ENCODE measurements around the gene A2M. TPM values are rescaled to one million over a fixed set of nuclear protein-coding genes. Genes with fewer than 3 reads are reported as not detected.

The A2M gene
- total and polyA plus RNA-seq, 2 of the 13 experiments (the other 11 are each of a cell fraction or from before 2014, with no cell fraction given) = 2,807 to 6,551 TPM

- POLR2A ChIA-PET = interaction anchor here (0.7 to 4.3 kb wide), 17 partner anchors 8 to 404 kb away, joined by 3 to 56 read pairs (median 4); partner anchors contain the start of genes A2M and M6PR
- H3K27ac ChIP-seq (ENCODE audit: extremely low read length, insufficient read depth, low read length) = peak overlapping the region; percentile 95
- peak overlapping the region; percentile 84 to 90 (median 89) for H3K4me3 ChIP-seq (replicated peaks in 1 of 3; ENCODE audit: insufficient read depth in 1 of 3, low read depth in 2 of 3, low read length in 3 of 3)
- peaks cover 4 to 28% of the 10 kb centered on the region in 2 experiments for H3K36me3 ChIP-seq (replicated peaks in 1 of 2; ENCODE audit: control insufficient read depth in 1 of 2, insufficient read depth in 2 of 2, low read length in 2 of 2)
- in situ Hi-C loops (cut with HindIII; ENCODE audit: extremely low pct_ligation_motif_present, low pct_unique_long_range_greater_than_20kb) = no loop called here
- peaks cover 47% of the 10 kb centered on the region for H3K4me1 ChIP-seq (ENCODE audit: insufficient read depth, low read length)
- intact Hi-C loops (cut with micrococcal nuclease; ENCODE audit: unreplicated experiment) = no loop called here
- ATAC-seq = peak; percentile 72
- no peak overlapping the region for H2AFZ ChIP-seq (ENCODE audit: low read length)
- H3K9ac ChIP-seq (ENCODE audit: insufficient read depth, low read depth, low read length) = peak overlapping the region; percentile 88
- H4K20me1 ChIP-seq (ENCODE audit: insufficient read depth, low read length) = peaks cover 7% of the 10 kb centered on the region; the same call in 1 of the 2 replicates
- DNase-seq (ENCODE audit: low spot score) = peak; percentile 77
- BruUV-seq (replicated peaks) = no TSS peak
- no peaks in the 10 kb centered on the region for H3K79me2 ChIP-seq (ENCODE audit: insufficient read depth, low read length)
- H3K27me3 ChIP-seq (ENCODE audit: control insufficient read depth in 1 of 2, insufficient read depth in 2 of 2, low read length in 2 of 2) = no peaks in the 10 kb centered on the region; a peak in 1 of 5 replicates
- WGBS (ENCODE audit: low lambda C conversion rate) = 0% methylated on average over 1 of the region's 45 CpGs
- no peaks in the 10 kb centered on the region for H3K9me3 ChIP-seq (ENCODE audit: low read length)
- CTCF ChIA-PET (ENCODE audit: low intra/inter-chr PET ratio, low total read pairs) = no interaction called here
- no peak for FAIRE-seq
- peak overlapping the region; percentile 89 for H3K4me2 ChIP-seq (ENCODE audit: low read depth, low read length)
- no peak for TF ChIP-seq ZFP37 (CRISPR knock-in tag; IDR thresholded peaks at IDR 0.05; ENCODE audit: borderline replicate concordance)
- TF ChIP-seq, protein P1, sequence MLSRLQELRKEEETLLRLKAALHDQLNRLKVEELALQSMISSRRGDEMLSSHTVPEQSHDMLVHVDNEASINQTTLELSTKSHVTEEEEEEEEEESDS (CRISPR knock-in tag; IDR thresholded peaks at IDR 0.05; ENCODE audit: borderline replicate concordance) = no peak
- TF ChIP-seq ZNF546 (CRISPR knock-in tag; conservative IDR thresholded peaks at IDR 0.05) = no peak
- TF ChIP-seq SUZ12 (IDR thresholded peaks at IDR 0.05; ENCODE audit: low read depth, low read length) = no peak
- no peak for TF ChIP-seq ZSCAN20 (CRISPR knock-in tag; IDR thresholded peaks at IDR 0.05; ENCODE audit: borderline replicate concordance)
- TF ChIP-seq SRSF1 (optimal IDR thresholded peaks at IDR 0.05; ENCODE audit: low read depth, low read length) = no peak
- TF ChIP-seq, protein P2, sequence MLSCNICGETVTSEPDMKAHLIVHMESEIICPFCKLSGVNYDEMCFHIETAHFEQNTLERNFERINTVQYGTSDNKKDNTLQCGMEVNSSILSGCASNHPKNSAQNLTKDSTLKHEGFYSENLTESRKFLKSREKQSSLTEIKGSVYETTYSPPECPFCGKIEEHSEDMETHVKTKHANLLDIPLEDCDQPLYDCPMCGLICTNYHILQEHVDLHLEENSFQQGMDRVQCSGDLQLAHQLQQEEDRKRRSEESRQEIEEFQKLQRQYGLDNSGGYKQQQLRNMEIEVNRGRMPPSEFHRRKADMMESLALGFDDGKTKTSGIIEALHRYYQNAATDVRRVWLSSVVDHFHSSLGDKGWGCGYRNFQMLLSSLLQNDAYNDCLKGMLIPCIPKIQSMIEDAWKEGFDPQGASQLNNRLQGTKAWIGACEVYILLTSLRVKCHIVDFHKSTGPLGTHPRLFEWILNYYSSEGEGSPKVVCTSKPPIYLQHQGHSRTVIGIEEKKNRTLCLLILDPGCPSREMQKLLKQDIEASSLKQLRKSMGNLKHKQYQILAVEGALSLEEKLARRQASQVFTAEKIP (CRISPR knock-in tag; IDR thresholded peaks at IDR 0.05; ENCODE audit: borderline replicate concordance) = no peak
- TF ChIP-seq, protein P3, sequence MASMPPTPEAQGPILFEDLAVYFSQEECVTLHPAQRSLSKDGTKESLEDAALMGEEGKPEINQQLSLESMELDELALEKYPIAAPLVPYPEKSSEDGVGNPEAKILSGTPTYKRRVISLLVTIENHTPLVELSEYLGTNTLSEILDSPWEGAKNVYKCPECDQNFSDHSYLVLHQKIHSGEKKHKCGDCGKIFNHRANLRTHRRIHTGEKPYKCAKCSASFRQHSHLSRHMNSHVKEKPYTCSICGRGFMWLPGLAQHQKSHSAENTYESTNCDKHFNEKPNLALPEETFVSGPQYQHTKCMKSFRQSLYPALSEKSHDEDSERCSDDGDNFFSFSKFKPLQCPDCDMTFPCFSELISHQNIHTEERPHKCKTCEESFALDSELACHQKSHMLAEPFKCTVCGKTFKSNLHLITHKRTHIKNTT (CRISPR knock-in tag; IDR thresholded peaks at IDR 0.05) = no peak
- TF ChIP-seq KLF6 (CRISPR knock-in tag; IDR thresholded peaks at IDR 0.05) = no peak; the same call in 1 of the 2 replicates
- TF ChIP-seq ZNF407 (CRISPR knock-in tag; IDR thresholded peaks at IDR 0.05; ENCODE audit: not compliant biosample characterization) = no peak
- peak; percentile 83 for TF ChIP-seq HNRNPL (IDR thresholded peaks at IDR 0.05; ENCODE audit: low read depth, low read length)
- 0 out of 2 replicates have a peak, but pooled peaks have one; percentile 28 for TF ChIP-seq ZNF510 (CRISPR knock-in tag; IDR thresholded peaks at IDR 0.05; ENCODE audit: low read depth)
These were observed 50.7 kb downstream of the A2M start for GRCh38 chr12:9064815-9065606.

Measured in HepG2 (cell line).